Measurements from ENCODE around the gene PIGW. TPM values are rescaled to one million over a fixed set of nuclear protein-coding genes. Genes with fewer than 3 reads are reported as not detected.
A peak's percentile ranks its signal among the peaks of the same experiment; 100 is the strongest.

PIGW gene
- total and polyA plus RNA-seq, 9 of the 15 experiments (the other 6 are each of a cell fraction or from before 2014, with no cell fraction given) = 9.5 to 33.9 (median 21.2) TPM

DNA sequence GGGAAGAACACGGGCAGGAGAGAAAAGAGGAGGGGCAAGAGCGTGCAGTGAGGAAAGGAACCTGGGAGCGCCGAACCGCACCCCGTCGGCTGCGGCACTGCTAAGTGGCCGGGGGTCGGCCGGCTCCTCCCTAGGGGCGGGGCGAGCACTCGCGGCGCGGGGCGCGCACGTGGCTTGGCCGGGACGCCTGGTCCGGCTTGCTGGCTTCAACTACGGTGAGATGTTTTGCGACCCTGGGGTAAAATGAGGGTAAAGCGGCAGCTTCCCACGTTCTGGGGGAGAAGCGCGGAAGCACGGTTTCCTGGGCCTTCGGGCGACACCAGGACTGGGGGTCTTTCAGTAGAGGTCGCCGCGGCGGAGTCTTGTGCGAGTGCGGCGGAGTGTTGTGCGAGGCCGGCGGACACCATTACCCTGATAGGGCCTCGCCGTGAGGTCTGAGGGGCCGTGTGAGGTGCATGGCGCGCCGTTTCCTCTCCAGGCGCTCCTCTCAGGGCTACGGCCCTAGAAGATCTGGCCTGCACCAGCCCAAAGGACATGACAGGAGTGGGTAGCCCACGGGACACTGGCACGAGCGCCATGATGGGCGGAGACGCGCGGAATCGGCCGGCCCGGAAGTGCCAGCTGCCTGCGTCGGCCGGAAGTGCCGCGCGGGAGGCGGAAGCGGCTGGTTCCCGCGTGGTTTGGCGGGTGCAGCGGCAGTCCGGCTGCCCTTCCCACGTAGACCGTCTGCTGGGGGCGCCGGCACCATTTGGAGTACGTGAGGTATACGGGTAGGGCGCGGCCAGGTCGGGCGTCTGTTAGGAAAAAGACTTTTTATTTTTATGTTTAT is at the start of gene PIGW, which contains the start of gene MYO19 (continued):
- TF ChIP-seq, protein P1, sequence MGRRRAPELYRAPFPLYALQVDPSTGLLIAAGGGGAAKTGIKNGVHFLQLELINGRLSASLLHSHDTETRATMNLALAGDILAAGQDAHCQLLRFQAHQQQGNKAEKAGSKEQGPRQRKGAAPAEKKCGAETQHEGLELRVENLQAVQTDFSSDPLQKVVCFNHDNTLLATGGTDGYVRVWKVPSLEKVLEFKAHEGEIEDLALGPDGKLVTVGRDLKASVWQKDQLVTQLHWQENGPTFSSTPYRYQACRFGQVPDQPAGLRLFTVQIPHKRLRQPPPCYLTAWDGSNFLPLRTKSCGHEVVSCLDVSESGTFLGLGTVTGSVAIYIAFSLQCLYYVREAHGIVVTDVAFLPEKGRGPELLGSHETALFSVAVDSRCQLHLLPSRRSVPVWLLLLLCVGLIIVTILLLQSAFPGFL (CRISPR knock-in tag; IDR thresholded peaks at IDR 0.05) = 0 out of 2 replicates have a peak, but pooled peaks have one; percentile 51
- TF ChIP-seq ZKSCAN8 (CRISPR knock-in tag; IDR thresholded peaks at IDR 0.05) (no peak), ELF1 (tag; IDR thresholded peaks at IDR 0.05) (peak; percentile 98), PCBP2 (IDR thresholded peaks at IDR 0.05; ENCODE audit: low read depth, low read length, poor library complexity, severe bottlenecking) (no peak), HLTF (IDR thresholded peaks at IDR 0.05) (no peak), DDX20 (tag; IDR thresholded peaks at IDR 0.05; ENCODE audit: low read depth) (no peak), NRF1 (conservative IDR thresholded peaks at IDR 0.05 in 1 of 2, IDR thresholded peaks at IDR 0.05 in 1 of 2) (peak; percentile 56 to 73), ZNF253 (CRISPR knock-in tag; conservative IDR thresholded peaks at IDR 0.05) (no peak), ZNF586 (CRISPR knock-in tag; conservative IDR thresholded peaks at IDR 0.05) (no peak), GABPA (tag; conservative IDR thresholded peaks at IDR 0.05; ENCODE audit: low read depth) (peak; percentile 98), MYNN (IDR thresholded peaks at IDR 0.05) (peak; percentile 21; the same call in 1 of the 2 replicates), MYNN (CRISPR knock-in tag; IDR thresholded peaks at IDR 0.05) (no peak), CBX3 (IDR thresholded peaks at IDR 0.05; ENCODE audit: borderline replicate concordance in 1 of 2, low read length in 2 of 2) (no peak), POU5F1 (IDR thresholded peaks at IDR 0.05; ENCODE audit: borderline replicate concordance, low read depth, low read length, partially characterized antibody) (peak; percentile 6), SIN3A (IDR thresholded peaks at IDR 0.05; ENCODE audit: borderline replicate concordance in 2 of 2, control insufficient read depth in 1 of 2, low read depth in 2 of 2, low read length in 2 of 2) (peak in 1 of 2 experiments; percentile 93; a peak in 1 of 4 replicates), MEIS2 (IDR thresholded peaks at IDR 0.05; ENCODE audit: partially characterized antibody) (no peak), SMARCA4 (IDR thresholded peaks at IDR 0.05) (no peak), ZFX (CRISPR knock-in tag; IDR thresholded peaks at IDR 0.05) (peak; percentile 86), ZFP36 (IDR thresholded peaks at IDR 0.05; ENCODE audit: low read depth, low read length, partially characterized antibody) (no peak), ARID2 (IDR thresholded peaks at IDR 0.05) (no peak)
- TF ChIP-seq, protein P2, sequence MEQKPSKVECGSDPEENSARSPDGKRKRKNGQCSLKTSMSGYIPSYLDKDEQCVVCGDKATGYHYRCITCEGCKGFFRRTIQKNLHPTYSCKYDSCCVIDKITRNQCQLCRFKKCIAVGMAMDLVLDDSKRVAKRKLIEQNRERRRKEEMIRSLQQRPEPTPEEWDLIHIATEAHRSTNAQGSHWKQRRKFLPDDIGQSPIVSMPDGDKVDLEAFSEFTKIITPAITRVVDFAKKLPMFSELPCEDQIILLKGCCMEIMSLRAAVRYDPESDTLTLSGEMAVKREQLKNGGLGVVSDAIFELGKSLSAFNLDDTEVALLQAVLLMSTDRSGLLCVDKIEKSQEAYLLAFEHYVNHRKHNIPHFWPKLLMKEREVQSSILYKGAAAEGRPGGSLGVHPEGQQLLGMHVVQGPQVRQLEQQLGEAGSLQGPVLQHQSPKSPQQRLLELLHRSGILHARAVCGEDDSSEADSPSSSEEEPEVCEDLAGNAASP (IDR thresholded peaks at IDR 0.05) = no peak
- TF ChIP-seq, protein P3, sequence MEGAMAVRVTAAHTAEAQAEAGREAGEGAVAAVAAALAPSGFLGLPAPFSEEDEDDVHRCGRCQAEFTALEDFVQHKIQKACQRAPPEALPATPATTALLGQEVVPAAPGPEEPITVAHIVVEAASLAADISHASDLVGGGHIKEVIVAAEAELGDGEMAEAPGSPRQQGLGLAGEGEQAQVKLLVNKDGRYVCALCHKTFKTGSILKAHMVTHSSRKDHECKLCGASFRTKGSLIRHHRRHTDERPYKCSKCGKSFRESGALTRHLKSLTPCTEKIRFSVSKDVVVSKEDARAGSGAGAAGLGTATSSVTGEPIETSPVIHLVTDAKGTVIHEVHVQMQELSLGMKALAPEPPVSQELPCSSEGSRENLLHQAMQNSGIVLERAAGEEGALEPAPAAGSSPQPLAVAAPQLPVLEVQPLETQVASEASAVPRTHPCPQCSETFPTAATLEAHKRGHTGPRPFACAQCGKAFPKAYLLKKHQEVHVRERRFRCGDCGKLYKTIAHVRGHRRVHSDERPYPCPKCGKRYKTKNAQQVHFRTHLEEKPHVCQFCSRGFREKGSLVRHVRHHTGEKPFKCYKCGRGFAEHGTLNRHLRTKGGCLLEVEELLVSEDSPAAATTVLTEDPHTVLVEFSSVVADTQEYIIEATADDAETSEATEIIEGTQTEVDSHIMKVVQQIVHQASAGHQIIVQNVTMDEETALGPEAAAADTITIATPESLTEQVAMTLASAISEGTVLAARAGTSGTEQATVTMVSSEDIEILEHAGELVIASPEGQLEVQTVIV (CRISPR knock-in tag; IDR thresholded peaks at IDR 0.05; ENCODE audit: borderline replicate concordance) = peak; percentile 82; the same call in 1 of the 2 replicates
- TF ChIP-seq, protein P4, sequence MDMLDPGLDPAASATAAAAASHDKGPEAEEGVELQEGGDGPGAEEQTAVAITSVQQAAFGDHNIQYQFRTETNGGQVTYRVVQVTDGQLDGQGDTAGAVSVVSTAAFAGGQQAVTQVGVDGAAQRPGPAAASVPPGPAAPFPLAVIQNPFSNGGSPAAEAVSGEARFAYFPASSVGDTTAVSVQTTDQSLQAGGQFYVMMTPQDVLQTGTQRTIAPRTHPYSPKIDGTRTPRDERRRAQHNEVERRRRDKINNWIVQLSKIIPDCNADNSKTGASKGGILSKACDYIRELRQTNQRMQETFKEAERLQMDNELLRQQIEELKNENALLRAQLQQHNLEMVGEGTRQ (CRISPR knock-in tag; IDR thresholded peaks at IDR 0.05) = 0 out of 2 replicates have a peak, but pooled peaks have one; percentile 6
